HepG2 (cell line): ENCODE data around the gene SCG2.

Experiments used
- ATF5 ChIP-seq: sonication (generic); formaldehyde crosslinking; IDR thresholded peaks from 2 replicates; pipeline ENCODE4 v1.4.0; 2020; ENCODE audit warnings: mild to moderate bottlenecking, low read depth, missing genetic modification reagents
- EZH2 ChIP-seq: conservative IDR thresholded peaks from 2 replicates; pipeline ENCODE4 v1.6.1; 2012; ENCODE audit warnings: mild to moderate bottlenecking, low read depth, low read length, moderate library complexity
- KAT8 ChIP-seq: IDR thresholded peaks from 2 replicates; pipeline ENCODE4 v1.6.1; 2016; ENCODE audit warnings: missing genetic modification reagents, missing compliant biosample characterization
- POLR2AphosphoS5 ChIP-seq: IDR thresholded peaks from 2 replicates; pipeline ENCODE4 v1.6.1; 2012; ENCODE audit warnings: low read depth, low read length
- RFX5 ChIP-seq: IDR thresholded peaks from 2 replicates; pipeline ENCODE4 v1.6.1; 2011; ENCODE audit warnings: low read depth, low read length, improper control_type of control experiment
- SIN3B ChIP-seq: fragments of 150-350 bp; IDR thresholded peaks from 2 replicates; pipeline ENCODE4 v1.6.1; 2014; ENCODE audit warnings: low read length
- TFDP2 ChIP-seq: sonication (generic); formaldehyde crosslinking; IDR thresholded peaks from 2 replicates; pipeline ENCODE4 v1.4.0; 2020; ENCODE audit warnings: missing genetic modification reagents
- ZBTB33 ChIP-seq: sonication (generic); formaldehyde crosslinking; IDR thresholded peaks from 2 replicates; pipeline ENCODE4 v1.4.0; 2020; ENCODE audit warnings: missing genetic modification reagents

- TF ChIP-seq EZH2 (no peak), TFDP2 (CRISPR knock-in tag) (no peak), KAT8 (no peak), ATF5 (CRISPR knock-in tag) (no peak), SIN3B (no peak), POLR2AphosphoS5 (no peak), ZBTB33 (no peak), RFX5 (no peak)
Observed at GRCh38 chr2:223642506-223642905, 40.3 kb upstream of the SCG2 start.
